GM21786 (cell line): ENCODE measurements around the gene PIGU.
"Not testable (repeated sequence)": the region's sequence is repeated elsewhere in the genome, so short reads cannot be mapped to it uniquely, and the experiment has no call there.

Experiments
- ATAC-seq: cut with Tn5 transposase; IDR thresholded peaks from one replicate; pipeline ENCODE4 v1.9.1; 2021; ENCODE audit not compliant: unreplicated experiment

Gene PIGU

GRCh38 chr20:34663213-34663943, 13.5 kb downstream of the PIGU start:
- ATAC-seq = no peak

- not testable (repeated sequence) for ATAC-seq
These were observed 15.1 kb downstream of the PIGU start for GRCh38 chr20:34661811-34662210.

- not testable (repeated sequence) for ATAC-seq
These were observed 18.2 kb downstream of the PIGU start for GRCh38 chr20:34658654-34659053.

GRCh38 chr20:34654207-34654744, 22.6 kb downstream of the PIGU start:
- no peak for ATAC-seq

GRCh38 chr20:34651200-34651599, 25.7 kb downstream of the PIGU start:
- ATAC-seq = no peak

- no peak for ATAC-seq
These were observed 29.2 kb downstream of the PIGU start for GRCh38 chr20:34647737-34648136.

GRCh38 chr20:34644951-34645350, 31.9 kb downstream of the PIGU start:
- ATAC-seq = no peak

GRCh38 chr20:34644345-34644744, 32.5 kb downstream of the PIGU start:
- no peak for ATAC-seq

GRCh38 chr20:34643928-34644327, 33.0 kb downstream of the PIGU start:
- no peak for ATAC-seq

- no peak for ATAC-seq
These were observed 34.9 kb downstream of the PIGU start for GRCh38 chr20:34642009-34642408.

- no peak for ATAC-seq
These were observed 37.1 kb downstream of the PIGU start for GRCh38 chr20:34639755-34640222.

GRCh38 chr20:34638532-34638931, 38.4 kb downstream of the PIGU start:
- no peak for ATAC-seq

- ATAC-seq = no peak
These were observed 38.9 kb downstream of the PIGU start for GRCh38 chr20:34638039-34638292.

- ATAC-seq = no peak
These were observed 39.5 kb downstream of the PIGU start for GRCh38 chr20:34637245-34638038.

- ATAC-seq = no peak
These were observed 40.2 kb downstream of the PIGU start for GRCh38 chr20:34636648-34637047.

- no peak for ATAC-seq
These were observed 42.5 kb downstream of the PIGU start for GRCh38 chr20:34634392-34634791.

GRCh38 chr20:34632870-34633452, 43.9 kb downstream of the PIGU start:
- no peak for ATAC-seq

- no peak for ATAC-seq
These were observed 47.0 kb downstream of the PIGU start for GRCh38 chr20:34629904-34630303.

- no peak for ATAC-seq
These were observed 47.5 kb downstream of the PIGU start for GRCh38 chr20:34629342-34629741.

- ATAC-seq = no peak
These were observed 48.9 kb downstream of the PIGU start for GRCh38 chr20:34628026-34628425.

- ATAC-seq = no peak
These were observed 49.4 kb downstream of the PIGU start for GRCh38 chr20:34627458-34627857.

GRCh38 chr20:34626992-34627391, 49.9 kb downstream of the PIGU start:
- ATAC-seq = no peak
